HEK293 (cell line): Measurements from ENCODE around the gene AFF1.
A peak's percentile ranks its signal among the peaks of the same experiment; 100 is the strongest.
"Not testable (repeated sequence)": the region's sequence is repeated elsewhere in the genome, so short reads cannot be mapped to it uniquely, and the experiment has no call there.

ENCODE experiments used
- CTCF ChIA-PET: fragments of 350-600 bp; formaldehyde crosslinking; extraction: SDS; loops from one replicate; lab custom pipeline; 2021; ENCODE audit warnings: antibody characterized with exemption; lab: Yijun Ruan, JAX
- POLR2A ChIA-PET: fragments of 300-600 bp; formaldehyde crosslinking; extraction: SDS; loops from one replicate; lab custom pipeline; 2020; ENCODE audit warnings: antibody characterized with exemption, inconsistent platforms; lab: Yijun Ruan, JAX
- H3K27ac ChIP-seq: fragments of 200-500 bp; sonication (Bioruptor generic); 2 replicates; pipeline ENCODE4 v1.5.1; 2014; ENCODE audit warnings: low read depth, low read length, control low read depth, inconsistent platforms; ENCODE audit errors: extremely low read depth
- H3K36me3 ChIP-seq, 2 experiments: fragments of 200-500 bp in 1 of 2; sonication (Bioruptor generic) in 1 of 2; 1 replicate in 1 of 2; 2 replicates in 1 of 2; pipeline ENCODE4 v1.5.1; 2014 to 2017; ENCODE audit warnings: inconsistent platforms in 2 of 2, low read length in 2 of 2; ENCODE audit not compliant: control insufficient read depth in 2 of 2, insufficient read depth in 1 of 2
- H3K4me1 ChIP-seq: fragments of 200-500 bp; sonication (Bioruptor generic); 2 replicates; pipeline ENCODE4 v1.5.1; 2014; ENCODE audit warnings: mild to moderate bottlenecking, low read length, inconsistent platforms; ENCODE audit not compliant: control insufficient read depth, insufficient read depth
- H3K4me3 ChIP-seq: 2 replicates; pipeline ENCODE4 v1.5.1; 2011; ENCODE audit warnings: low read depth, mild to moderate bottlenecking, control low read depth, low read length, moderate library complexity
- H3K9me3 ChIP-seq: fragments of 200-500 bp; sonication (Bioruptor generic); 2 replicates; pipeline ENCODE4 v1.5.1; 2014; ENCODE audit warnings: low read depth, low read length, inconsistent platforms; ENCODE audit not compliant: control insufficient read depth, insufficient read depth
- EGR2 ChIP-seq: fragments of 450-650 bp; formaldehyde crosslinking; IDR thresholded peaks from 2 replicates; pipeline ENCODE4 v1.5.1; 2016; ENCODE audit warnings: low read depth, missing biosample characterization, missing genetic modification characterization
- PRDM4 ChIP-seq: fragments of 450-650 bp; formaldehyde crosslinking; IDR thresholded peaks from 2 replicates; pipeline ENCODE4 v1.5.1; 2017; ENCODE audit warnings: missing biosample characterization, missing genetic modification characterization
- PRDM6 ChIP-seq: fragments of 450-650 bp; formaldehyde crosslinking; IDR thresholded peaks from 2 replicates; pipeline ENCODE4 v1.5.1; 2017; ENCODE audit warnings: missing biosample characterization, missing genetic modification characterization
- SP2 ChIP-seq: fragments of 450-650 bp; formaldehyde crosslinking; IDR thresholded peaks from 2 replicates; pipeline ENCODE4 v1.5.1; 2016; ENCODE audit warnings: missing biosample characterization, missing genetic modification characterization
- TSHZ1 ChIP-seq: fragments of 450-650 bp; formaldehyde crosslinking; IDR thresholded peaks from 2 replicates; pipeline ENCODE4 v1.5.1; 2016; ENCODE audit warnings: missing biosample characterization, missing genetic modification characterization, borderline replicate concordance
- ZBTB26 ChIP-seq: fragments of 450-650 bp; formaldehyde crosslinking; optimal IDR thresholded peaks from 2 replicates; pipeline ENCODE3; 2016; ENCODE audit warnings: missing biosample characterization, mild to moderate bottlenecking, missing genetic modification characterization
- ZNF18 ChIP-seq: fragments of 450-650 bp; formaldehyde crosslinking; IDR thresholded peaks from 2 replicates; pipeline ENCODE4 v1.5.1; 2016; ENCODE audit warnings: missing biosample characterization, missing genetic modification characterization
- ZNF488 ChIP-seq: fragments of 450-650 bp; formaldehyde crosslinking; IDR thresholded peaks from 2 replicates; pipeline ENCODE4 v1.5.1; 2016; ENCODE audit warnings: missing biosample characterization, missing genetic modification characterization
- ZNF558 ChIP-seq: fragments of 450-650 bp; formaldehyde crosslinking; IDR thresholded peaks from 2 replicates; pipeline ENCODE4 v1.5.1; 2016; ENCODE audit warnings: missing biosample characterization, missing genetic modification characterization
- ZNF654 ChIP-seq: fragments of 450-650 bp; formaldehyde crosslinking; IDR thresholded peaks from 2 replicates; pipeline ENCODE4 v1.5.1; 2016; ENCODE audit warnings: low read depth, missing biosample characterization, missing genetic modification characterization
- ZNF707 ChIP-seq: fragments of 450-650 bp; formaldehyde crosslinking; IDR thresholded peaks from 2 replicates; pipeline ENCODE4 v1.5.1; 2016; ENCODE audit warnings: missing biosample characterization, missing genetic modification characterization
- ZNF777 ChIP-seq: fragments of 450-650 bp; formaldehyde crosslinking; IDR thresholded peaks from 2 replicates; pipeline ENCODE4 v1.5.1; 2017; ENCODE audit warnings: missing biosample characterization, missing genetic modification characterization, borderline replicate concordance

Gene AFF1

GRCh38 chr4:87012265-87012953 is 77.6 kb downstream of the AFF1 start:
- TF ChIP-seq PRDM6 (tag by site-specific recombination) (peak; percentile 86), TSHZ1 (tag by site-specific recombination) (no peak)
- H3K4me1 ChIP-seq, result peaks cover 14% of the 10 kb centered on the region
- H3K36me3 ChIP-seq, result no peaks in the 10 kb centered on the region
- no peaks in the 10 kb centered on the region for H3K9me3 ChIP-seq
- H3K27ac ChIP-seq, result no peak overlapping the region
- H3K4me3 ChIP-seq, result no peak overlapping the region
- ChIA-PET POLR2A (interaction anchor here (0.7 to 1.7 kb wide), 2 partner anchors 78 to 80 kb away, joined by 7 to 10 read pairs; partner anchors contain the start of gene AFF1), CTCF (interaction anchor here (0.6 to 1.7 kb wide), 8 partner anchors 30 to 139 kb away, joined by 3 to 7 read pairs (median 4); partner anchors contain the start of gene AFF1)

GRCh38 chr4:87012954-87013308 is 78.1 kb downstream of the AFF1 start:
- not testable (repeated sequence) for H3K9me3 ChIP-seq, H3K27ac ChIP-seq, H3K36me3 ChIP-seq, H3K4me3 ChIP-seq
- ChIA-PET CTCF (interaction anchor here (0.6 to 1.0 kb wide), 4 partner anchors 29 to 138 kb away, joined by 3 to 4 read pairs (median 4); no protein-coding TSS in a partner anchor), POLR2A (interaction anchor here (0.7 kb wide), 1 partner anchor 80 kb away, joined by 7 read pairs; no protein-coding TSS in a partner anchor)
- H3K4me1 ChIP-seq, result peaks cover 15% of the 10 kb centered on the region

- Histone ChIP-seq H3K4me3 (no peak overlapping the region), H3K9me3 (no peaks in the 10 kb centered on the region), H3K4me1 (peaks cover 19% of the 10 kb centered on the region), H3K36me3 (no peaks in the 10 kb centered on the region), H3K27ac (no peak overlapping the region)
- TF ChIP-seq EGR2 (tag by site-specific recombination) (no peak), SP2 (tag by site-specific recombination) (no peak), ZNF488 (tag by site-specific recombination) (no peak), ZNF707 (tag by site-specific recombination) (no peak), PRDM6 (tag by site-specific recombination) (peak; percentile 90), ZNF654 (tag by site-specific recombination) (no peak), ZBTB26 (tag by site-specific recombination) (no peak), ZNF18 (tag by site-specific recombination) (peak; percentile 90), PRDM4 (0 out of 2 replicates have a peak, but pooled peaks have one; percentile 11), ZNF558 (tag by site-specific recombination) (no peak), ZNF777 (tag by site-specific recombination) (no peak)
- ChIA-PET POLR2A (interaction anchor here (1.1 kb wide), 1 partner anchor 8 kb away, joined by 4 read pairs; no protein-coding TSS in a partner anchor), CTCF (no interaction called here)
Observed at GRCh38 chr4:87014284-87014782, 79.5 kb downstream of the AFF1 start.
